CD14-positive monocyte (primary cell): ENCODE measurements around the gene NASP. TPM values are rescaled to one million over a fixed set of nuclear protein-coding genes. Genes with fewer than 3 reads are reported as not detected.

Experiments used
- DNase-seq, 3 donors: peaks; one replicate each; pipeline ENCODE4 v3.0.0-alpha.2; 2011 to 2022
- H2AFZ ChIP-seq: 2 replicates; pipeline ENCODE4 v1.6.0; 2012; ENCODE audit warnings: mild to moderate bottlenecking, low read depth, low read length, inconsistent platforms; ENCODE audit not compliant: insufficient read depth, poor library complexity, severe bottlenecking
- H3K27ac ChIP-seq, 2 donors: 1 replicate in 1 of 2; 2 replicates in 1 of 2; pipeline ENCODE4 v1.5.1; 2012 to 2013; ENCODE audit warnings: low read length in 2 of 2, control low read depth in 1 of 2, inconsistent platforms in 1 of 2, low read depth in 1 of 2, mild to moderate bottlenecking in 1 of 2
- H3K27me3 ChIP-seq, 2 donors: one replicate each; pipeline versions ENCODE4 v1.6.0 to v1.6.1; 2011 to 2013; ENCODE audit warnings: low read length in 2 of 2; ENCODE audit not compliant: control insufficient read depth in 2 of 2, insufficient read depth in 2 of 2
- H3K36me3 ChIP-seq, 2 donors: replicated peaks in 1 of 2; 1 replicate in 1 of 2; 2 replicates in 1 of 2; pipeline versions ENCODE4 v1.5.1 to v1.6.1; 2012 to 2013; ENCODE audit warnings: low read length in 2 of 2, control low read depth in 1 of 2, inconsistent platforms in 1 of 2, mild to moderate bottlenecking in 1 of 2; ENCODE audit not compliant: insufficient read depth in 2 of 2, control insufficient read depth in 1 of 2
- H3K4me1 ChIP-seq, 2 donors: 1 replicate in 1 of 2; 2 replicates in 1 of 2; pipeline versions ENCODE4 v1.5.1 to v1.6.1; 2012 to 2013; ENCODE audit warnings: low read length in 2 of 2, control low read depth in 1 of 2, inconsistent platforms in 1 of 2, mild to moderate bottlenecking in 1 of 2, moderate library complexity in 1 of 2; ENCODE audit not compliant: insufficient read depth in 2 of 2, control insufficient read depth in 1 of 2
- H3K4me2 ChIP-seq: replicated peaks from 2 replicates; pipeline ENCODE3; 2012; ENCODE audit warnings: low read length, moderate library complexity, mild to moderate bottlenecking; ENCODE audit not compliant: poor library complexity, severe bottlenecking; ENCODE audit errors: extremely low read depth
- H3K4me3 ChIP-seq, 3 experiments: fragments of 200-600 bp in 1 of 3; sonication (generic) in 1 of 3; replicated peaks in 1 of 3; 1 replicate in 2 of 3; 2 replicates in 1 of 3; pipeline ENCODE4 v1.5.1; 2011 to 2013; ENCODE audit warnings: low read length in 3 of 3, mild to moderate bottlenecking in 3 of 3, control low read depth in 2 of 3, low read depth in 2 of 3, inconsistent platforms in 1 of 3, moderate library complexity in 1 of 3
- H3K79me2 ChIP-seq: 2 replicates; pipeline ENCODE4 v1.6.0; 2012; ENCODE audit warnings: mild to moderate bottlenecking, control low read depth, inconsistent platforms, low read length, moderate library complexity; ENCODE audit not compliant: insufficient read depth
- H3K9ac ChIP-seq: 2 replicates; pipeline ENCODE4 v1.6.0; 2017; ENCODE audit warnings: low read length, mild to moderate bottlenecking; ENCODE audit not compliant: insufficient read depth, poor library complexity, severe bottlenecking
- H3K9me3 ChIP-seq, 2 donors: replicated peaks in 1 of 2; 1 replicate in 1 of 2; 2 replicates in 1 of 2; pipeline versions ENCODE4 v1.5.1 to v1.6.1; 2012 to 2013; ENCODE audit warnings: low read length in 2 of 2, control low read depth in 1 of 2; ENCODE audit not compliant: control insufficient read depth in 1 of 2, insufficient read depth in 1 of 2
- H4K20me1 ChIP-seq: 2 replicates; pipeline ENCODE4 v1.6.0; 2012; ENCODE audit warnings: mild to moderate bottlenecking, low read length, control low read depth, moderate library complexity; ENCODE audit not compliant: insufficient read depth
- H3K27ac Mint-ChIP-seq, 7 donors: one replicate each; pipeline ENCODE4 v1.8.0; 2020; ENCODE audit warnings: mild to moderate bottlenecking in 7 of 7, mixed read lengths in 7 of 7, moderate library complexity in 6 of 7, inconsistent platforms in 2 of 7
- H3K27me3 Mint-ChIP-seq, 3 donors: one replicate each; pipeline ENCODE4 v1.8.0; 2021 to 2022; ENCODE audit warnings: low read depth in 3 of 3, mild to moderate bottlenecking in 3 of 3, mixed read lengths in 3 of 3, moderate library complexity in 3 of 3, inconsistent platforms in 1 of 3
- H3K36me3 Mint-ChIP-seq, 2 donors: one replicate each; pipeline ENCODE4 v1.8.0; 2020; ENCODE audit warnings: mixed read lengths in 2 of 2, inconsistent platforms in 1 of 2, mild to moderate bottlenecking in 1 of 2
- H3K4me1 Mint-ChIP-seq: one replicate; pipeline ENCODE4 v1.8.0; 2020; ENCODE audit warnings: mild to moderate bottlenecking, mixed read lengths
- H3K4me3 Mint-ChIP-seq, 2 donors: one replicate each; pipeline ENCODE4 v1.8.0; 2020; ENCODE audit warnings: mild to moderate bottlenecking in 2 of 2, mixed read lengths in 2 of 2, moderate library complexity in 1 of 2
- H3K9me3 Mint-ChIP-seq, 7 donors: one replicate each; pipeline ENCODE4 v1.8.0; 2020 to 2022; ENCODE audit warnings: mixed read lengths in 7 of 7, mild to moderate bottlenecking in 6 of 7, moderate library complexity in 6 of 7, inconsistent platforms in 2 of 7
- CTCF ChIP-seq: fragments of 200-600 bp; IDR thresholded peaks from one replicate; pipeline ENCODE4 v1.8.0; 2022; ENCODE audit warnings: antibody characterized with exemption, mild to moderate bottlenecking
- WGBS: methylation state at CpG from one replicate; pipeline ENCODE4 v1.1.5; 2013; ENCODE audit warnings: missing lambda C conversion rate; ENCODE audit not compliant: insufficient coverage; 5-methylcytosine and 5-hydroxymethylcytosine counted together
- intact Hi-C, 2 donors: fragments of 100-400 bp; cut with micrococcal nuclease; formaldehyde crosslinking; loops; one replicate each; pipeline versions ENCODE4 v1.15.0 to v1.15.1; 2023
- polyA plus RNA-seq, 3 donors: library from polyadenylated mRNA; depleted of rRNA in 1 of 3; unstranded in 2 of 3; stranded (reverse) in 1 of 3; fragments of 300-500 nt in 2 of 3; fragments of >200 nt in 1 of 3; fragmentation: Illumina TruSeq in 2 of 3; gene quantifications; 1 replicate in 2 of 3; 2 replicates in 1 of 3; pipeline ENCODE4 v1.2.3, GENCODE V29; 2012 to 2021

NASP gene
- polyA plus RNA-seq, 3 donors = 24.4 to 44.6 (median 27.5) TPM

GRCh38 chr1:45620588-45621500, 37.0 kb downstream of the NASP start:
- no peaks in the 10 kb centered on the region for H3K79me2 ChIP-seq
- H3K27me3 ChIP-seq = no peaks in the 10 kb centered on the region
- peaks cover 0 to 2% of the 10 kb centered on the region in 2 donors for H3K4me1 ChIP-seq
- Mint-ChIP-seq H3K36me3 (peaks cover 58 to 75% of the 10 kb centered on the region in 2 donors), H3K4me1 (peaks cover 11% of the 10 kb centered on the region), H3K27me3 (peaks cover 0 to 3% (median 2%) of the 10 kb centered on the region in 3 donors), H3K9me3 (no peaks in the 10 kb centered on the region), H3K4me3 (no peak overlapping the region), H3K27ac (peak overlapping the region in 5 of 7 donors; percentile 8 to 82 (median 59))
- peaks cover 65 to 82% of the 10 kb centered on the region in 2 donors for H3K36me3 ChIP-seq
- no peak for TF ChIP-seq CTCF
- H3K4me2 ChIP-seq = no peak overlapping the region
- intact Hi-C loops = no loop called here
- H3K9ac ChIP-seq = no peak overlapping the region
- no peak overlapping the region for H2AFZ ChIP-seq
- peaks cover 23% of the 10 kb centered on the region for H4K20me1 ChIP-seq
- H3K27ac ChIP-seq = peak overlapping the region; percentile 28 to 65
- H3K9me3 ChIP-seq = no peaks in the 10 kb centered on the region
- DNase-seq = no peak
- no peak overlapping the region for H3K4me3 ChIP-seq
- WGBS = 88% methylated on average over 14 of the region's 17 CpGs

- Histone ChIP-seq H3K4me1 (peaks cover 0 to 2% of the 10 kb centered on the region in 2 donors), H3K79me2 (no peaks in the 10 kb centered on the region), H3K4me2 (no peak overlapping the region), H2AFZ (no peak overlapping the region), H3K36me3 (peaks cover 63 to 82% of the 10 kb centered on the region in 2 donors), H3K9me3 (no peaks in the 10 kb centered on the region), H4K20me1 (peaks cover 23% of the 10 kb centered on the region), H3K27ac (peak overlapping the region; percentile 28 to 65), H3K9ac (no peak overlapping the region), H3K27me3 (no peaks in the 10 kb centered on the region), H3K4me3 (no peak overlapping the region)
- intact Hi-C loops = no loop called here
- Mint-ChIP-seq H3K36me3 (peaks cover 53 to 75% of the 10 kb centered on the region in 2 donors), H3K4me3 (no peak overlapping the region), H3K4me1 (peaks cover 11% of the 10 kb centered on the region), H3K27me3 (peaks cover 0 to 3% (median 2%) of the 10 kb centered on the region in 3 donors), H3K27ac (peak overlapping the region in 5 of 7 donors; percentile 12 to 78 (median 71)), H3K9me3 (no peaks in the 10 kb centered on the region)
- 72% methylated on average over 2 of the region's 3 CpGs for WGBS
- TF ChIP-seq CTCF = no peak
- peak in 1 of 3 donors; percentile 6 for DNase-seq
These were observed 37.6 kb downstream of the NASP start for GRCh38 chr1:45621501-45621836.
